Mucosa of stomach (tissue), 1 donor: ENCODE data around the gene LRRC47.
A peak's percentile ranks its signal among the peaks of the same experiment; 100 is the strongest.
"Not testable (repeated sequence)": the region's sequence is repeated elsewhere in the genome, so short reads cannot be mapped to it uniquely, and the experiment has no call there.

Experiments
- H3K27me3 ChIP-seq: one replicate; pipeline ENCODE4 v1.7.0; 2013; ENCODE audit warnings: mild to moderate bottlenecking, low read length; ENCODE audit not compliant: control insufficient read depth, insufficient read depth
- H3K36me3 ChIP-seq: one replicate; pipeline ENCODE4 v1.7.0; 2013; ENCODE audit warnings: low read length; ENCODE audit not compliant: control insufficient read depth, insufficient read depth
- H3K4me1 ChIP-seq: one replicate; pipeline ENCODE4 v1.7.0; 2013; ENCODE audit warnings: mild to moderate bottlenecking, low read length; ENCODE audit not compliant: control insufficient read depth, insufficient read depth
- H3K4me3 ChIP-seq: one replicate; pipeline ENCODE4 v1.7.0; 2013; ENCODE audit warnings: low read length
- H3K9ac ChIP-seq: one replicate; pipeline ENCODE4 v1.7.0; 2013; ENCODE audit warnings: mild to moderate bottlenecking, low read length, moderate library complexity
- H3K9me3 ChIP-seq: one replicate; pipeline ENCODE4 v1.7.0; 2013; ENCODE audit warnings: mild to moderate bottlenecking, low read length, moderate library complexity; ENCODE audit not compliant: control insufficient read depth
- donor health status: Pancreatic carcinoma.

LRRC47 gene

DNA sequence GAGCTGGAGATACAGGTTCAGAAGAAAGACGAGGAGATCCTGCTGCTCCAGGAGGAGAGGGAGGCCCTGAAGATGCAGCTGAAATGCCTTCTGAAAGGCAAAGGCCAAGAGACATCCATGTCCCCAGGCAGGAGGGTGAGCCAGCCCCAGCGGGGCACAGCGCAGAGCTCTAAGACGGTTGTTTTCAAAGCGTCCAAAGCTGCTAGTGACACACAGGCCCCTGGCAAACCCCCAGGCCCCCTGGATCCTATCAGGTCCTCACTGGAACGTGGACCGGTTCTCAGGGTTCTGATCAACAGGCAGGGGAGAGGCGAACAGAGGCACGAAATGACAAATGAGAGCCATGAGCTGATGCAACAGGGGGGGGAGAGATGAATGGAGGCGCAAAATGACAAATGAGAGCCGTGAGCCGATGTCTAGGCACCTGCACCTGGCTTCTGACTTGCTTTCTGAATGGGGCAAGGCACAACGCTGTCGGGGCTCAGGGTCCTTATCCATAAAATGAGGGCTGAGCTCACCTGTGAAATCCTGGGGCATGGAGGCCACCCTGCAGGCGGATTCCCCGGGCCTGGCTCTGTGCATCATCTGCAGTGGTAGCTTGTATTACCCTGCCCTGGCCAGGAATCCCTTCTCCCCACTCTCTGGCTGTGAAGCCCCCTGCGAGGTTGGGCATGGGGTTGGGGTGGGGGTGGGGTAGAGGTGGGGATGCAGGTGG, 34.8 kb downstream of the LRRC47 start:
- no peak overlapping the region for H3K9ac ChIP-seq
- no peak overlapping the region for H3K4me3 ChIP-seq
- no peaks in the 10 kb centered on the region for H3K36me3 ChIP-seq
- H3K27me3 ChIP-seq = peaks cover 9% of the 10 kb centered on the region
- H3K9me3 ChIP-seq = no peaks in the 10 kb centered on the region
- no peaks in the 10 kb centered on the region for H3K4me1 ChIP-seq

DNA sequence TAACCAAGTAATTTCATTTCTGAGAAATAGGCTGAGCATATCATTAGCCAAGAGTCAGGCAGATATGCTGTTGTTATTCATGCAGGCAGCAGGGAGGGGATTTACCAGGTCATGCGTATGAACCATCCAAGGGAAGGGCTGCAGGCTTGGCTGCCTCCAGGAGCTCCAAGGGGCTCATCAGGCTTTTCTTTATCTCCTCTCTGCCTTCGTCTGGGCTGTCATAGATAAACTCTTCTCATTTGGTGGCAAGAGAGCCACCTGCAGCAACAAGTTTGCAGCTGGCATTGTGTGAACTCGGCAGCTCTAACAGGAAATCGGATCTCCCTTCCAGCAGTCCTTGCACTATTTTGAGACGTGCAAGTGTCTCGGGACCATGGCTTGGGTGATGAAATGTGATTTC, 36.5 kb downstream of the LRRC47 start:
- Histone ChIP-seq H3K4me3 (no peak overlapping the region), H3K4me1 (no peaks in the 10 kb centered on the region), H3K27me3 (peaks cover 9% of the 10 kb centered on the region), H3K9me3 (no peaks in the 10 kb centered on the region), H3K9ac (no peak overlapping the region), H3K36me3 (no peaks in the 10 kb centered on the region)

DNA sequence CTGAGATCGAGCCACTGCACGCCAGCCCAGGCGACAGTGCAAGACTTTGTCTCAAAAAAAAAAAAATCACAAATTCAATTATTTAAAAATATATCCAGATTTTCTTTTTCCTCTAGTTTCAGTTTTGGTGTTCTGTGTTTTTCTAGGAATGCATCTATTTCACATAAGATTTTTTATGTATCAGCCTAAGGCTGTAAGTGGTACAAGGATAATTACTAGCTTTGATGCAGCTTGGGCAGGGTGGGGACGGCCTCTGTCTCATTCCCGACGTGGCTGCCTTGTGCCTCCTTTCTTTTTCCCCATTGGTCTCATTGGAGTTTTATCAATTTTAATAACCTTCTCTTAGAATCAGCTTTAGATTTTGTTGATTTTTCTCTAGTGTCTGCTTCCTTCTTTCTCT, 37.1 kb downstream of the LRRC47 start:
- Histone ChIP-seq H3K9me3 (no peaks in the 10 kb centered on the region), H3K27me3 (peaks cover 9% of the 10 kb centered on the region), H3K4me1 (no peaks in the 10 kb centered on the region), H3K4me3 (no peak overlapping the region), H3K9ac (no peak overlapping the region), H3K36me3 (no peaks in the 10 kb centered on the region)

DNA sequence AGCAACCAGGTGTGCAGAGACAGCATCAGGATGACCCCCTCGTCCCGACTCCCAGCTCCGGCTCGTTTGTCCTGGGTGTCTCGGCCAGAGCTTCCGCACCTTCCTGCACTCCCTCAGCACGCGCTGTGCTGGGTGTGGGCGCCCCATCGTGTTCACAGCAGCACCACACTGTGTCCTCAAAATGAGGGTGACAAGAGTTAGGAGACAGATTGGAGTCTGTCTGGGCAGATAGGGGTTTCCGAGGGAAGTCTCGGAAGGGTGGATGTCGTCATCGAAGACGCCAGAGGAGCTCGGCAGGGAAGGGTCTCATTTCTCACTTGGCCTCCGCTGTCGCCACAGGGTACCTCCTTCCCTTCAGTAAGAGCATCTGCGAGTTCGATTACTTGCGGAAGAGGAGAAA, 39.9 kb downstream of the LRRC47 start:
- H3K36me3 ChIP-seq = no peaks in the 10 kb centered on the region
- H3K9me3 ChIP-seq = no peaks in the 10 kb centered on the region
- H3K27me3 ChIP-seq = peaks cover 7% of the 10 kb centered on the region
- H3K4me1 ChIP-seq = no peaks in the 10 kb centered on the region
- no peak overlapping the region for H3K9ac ChIP-seq
- no peak overlapping the region for H3K4me3 ChIP-seq

DNA sequence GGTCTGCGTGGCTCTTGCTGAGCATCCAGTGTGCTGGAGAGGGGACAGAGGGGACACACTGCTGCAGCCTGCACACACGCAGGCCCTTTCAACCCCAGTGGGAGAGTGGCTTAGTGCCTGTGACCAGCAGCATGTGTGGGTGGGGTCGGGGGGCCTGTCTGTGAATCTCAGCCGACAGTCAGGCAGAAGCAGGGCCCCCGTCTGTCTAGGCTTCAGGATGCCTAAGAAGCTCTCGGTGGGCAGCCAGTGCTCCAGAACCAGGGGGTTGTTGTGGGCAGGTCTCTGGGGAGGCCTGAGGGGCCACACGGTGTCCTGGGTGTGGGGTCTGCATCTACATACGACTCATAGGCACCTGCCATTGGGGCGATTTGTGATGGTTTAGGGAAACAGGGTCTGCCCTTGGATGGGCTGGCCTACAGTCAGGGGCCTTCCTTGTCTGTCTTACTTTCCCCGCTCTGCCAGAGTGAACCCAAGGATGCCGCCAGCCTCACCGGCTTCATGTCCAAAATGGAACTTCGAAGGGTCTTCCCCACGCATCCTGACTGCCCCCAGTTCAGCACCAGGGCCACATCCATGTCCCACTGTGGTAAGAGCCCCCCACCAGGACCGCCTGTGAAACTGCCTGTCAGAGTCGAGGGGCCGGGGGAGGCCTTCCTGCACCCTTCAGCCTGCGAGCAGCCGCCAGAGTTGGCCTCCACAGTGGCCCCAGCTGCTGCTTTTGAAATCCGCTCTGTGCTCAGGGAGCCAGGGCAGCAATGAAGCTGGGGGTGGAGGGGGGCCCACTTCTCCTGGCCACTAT, 42.4 kb downstream of the LRRC47 start:
- H3K4me3 ChIP-seq = no peak overlapping the region
- H3K9me3 ChIP-seq = no peaks in the 10 kb centered on the region
- no peaks in the 10 kb centered on the region for H3K4me1 ChIP-seq
- no peak overlapping the region for H3K9ac ChIP-seq
- no peaks in the 10 kb centered on the region for H3K36me3 ChIP-seq
- H3K27me3 ChIP-seq = no peaks in the 10 kb centered on the region

DNA sequence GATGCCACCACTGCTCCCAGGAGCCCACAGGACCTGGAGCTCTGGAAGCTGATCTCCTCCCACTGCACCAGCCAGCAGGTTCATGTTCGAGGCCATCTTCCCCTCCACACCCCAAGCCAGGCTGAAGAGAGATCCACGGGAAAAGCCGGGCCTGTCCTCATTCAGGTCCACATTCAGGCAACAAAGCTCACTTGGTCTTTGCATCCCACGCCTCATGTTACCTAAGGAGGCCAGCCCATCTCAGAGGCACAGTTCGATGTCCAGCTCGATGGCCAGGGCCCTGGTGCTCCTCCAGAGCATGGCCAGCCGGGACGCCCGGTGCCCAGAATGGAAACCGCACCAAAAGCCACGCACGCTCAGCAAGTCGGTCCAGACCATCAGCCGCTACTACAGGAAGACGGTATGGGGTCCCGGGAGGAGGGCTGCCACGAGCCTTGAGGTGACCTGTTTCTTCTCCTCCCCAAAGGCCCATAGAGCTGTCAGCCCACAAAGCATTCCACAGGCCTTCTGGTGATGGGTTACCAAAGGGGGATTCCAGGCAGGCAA, 43.8 kb downstream of the LRRC47 start, which contains the start of gene CCDC27:
CCDC27 (plus strand) TSS at position 51 of the 546 bp plus-strand sequence; CDS start at position 83, 32 bp downstream.
- no peak within 1 kb of the TSS for H3K9ac ChIP-seq
- peaks cover 6% of the 10 kb centered on the region for H3K4me1 ChIP-seq
- no peak within 1 kb of the TSS for H3K4me3 ChIP-seq
- no peaks in the 10 kb centered on the region for H3K36me3 ChIP-seq
- H3K27me3 ChIP-seq = no peaks in the 10 kb centered on the region
- no peaks in the 10 kb centered on the region for H3K9me3 ChIP-seq

DNA sequence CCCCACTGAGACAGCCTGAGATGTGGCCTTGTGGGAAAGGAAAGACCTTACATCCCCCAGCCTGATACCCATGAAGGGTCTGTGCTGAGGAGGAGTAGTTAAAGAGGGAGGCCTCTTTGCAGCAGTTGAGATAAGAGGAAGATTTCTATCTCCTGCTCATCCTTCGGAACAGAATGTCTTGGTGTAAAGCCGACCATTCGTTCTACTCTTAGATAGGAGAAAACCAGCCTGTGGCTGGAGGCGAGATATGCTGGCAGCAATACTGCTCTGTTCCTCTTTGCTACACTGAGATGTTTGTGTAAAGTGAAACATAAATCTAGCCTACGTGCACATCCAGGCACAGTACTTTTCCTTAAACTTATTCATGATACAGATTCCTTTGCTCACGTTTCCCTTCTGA, 45.6 kb downstream of the LRRC47 start:
- Histone ChIP-seq H3K9ac (no peak overlapping the region), H3K4me1 (peaks cover 11% of the 10 kb centered on the region), H3K27me3 (no peaks in the 10 kb centered on the region)

DNA sequence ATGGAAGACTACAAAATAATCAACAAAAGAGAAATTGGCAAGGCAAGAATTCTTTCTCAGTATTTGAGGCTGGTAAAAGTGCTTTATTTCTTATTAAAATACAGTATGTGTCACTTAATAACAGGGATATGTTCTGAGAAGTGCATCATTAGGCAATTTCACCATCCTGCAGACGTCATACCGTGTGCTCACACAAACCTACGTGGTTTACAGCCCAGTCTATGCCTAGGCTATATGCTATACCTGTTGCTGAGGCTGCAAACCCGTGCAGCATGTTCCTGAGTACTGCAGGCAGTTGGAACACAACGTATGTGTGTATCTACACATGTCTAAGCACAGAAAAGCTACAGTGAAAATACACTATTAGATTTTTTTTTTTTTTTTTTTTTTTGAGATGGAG, 46.8 kb downstream of the LRRC47 start:
- Histone ChIP-seq H3K4me1 (peaks cover 11% of the 10 kb centered on the region), H3K36me3 (no peaks in the 10 kb centered on the region), H3K4me3 (no peak overlapping the region)

More for the DNA sequence above, 45.6 kb downstream of the LRRC47 start:
- Histone ChIP-seq H3K9me3 (no peaks in the 10 kb centered on the region), H3K4me3 (no peak overlapping the region), H3K36me3 (no peaks in the 10 kb centered on the region)

DNA sequence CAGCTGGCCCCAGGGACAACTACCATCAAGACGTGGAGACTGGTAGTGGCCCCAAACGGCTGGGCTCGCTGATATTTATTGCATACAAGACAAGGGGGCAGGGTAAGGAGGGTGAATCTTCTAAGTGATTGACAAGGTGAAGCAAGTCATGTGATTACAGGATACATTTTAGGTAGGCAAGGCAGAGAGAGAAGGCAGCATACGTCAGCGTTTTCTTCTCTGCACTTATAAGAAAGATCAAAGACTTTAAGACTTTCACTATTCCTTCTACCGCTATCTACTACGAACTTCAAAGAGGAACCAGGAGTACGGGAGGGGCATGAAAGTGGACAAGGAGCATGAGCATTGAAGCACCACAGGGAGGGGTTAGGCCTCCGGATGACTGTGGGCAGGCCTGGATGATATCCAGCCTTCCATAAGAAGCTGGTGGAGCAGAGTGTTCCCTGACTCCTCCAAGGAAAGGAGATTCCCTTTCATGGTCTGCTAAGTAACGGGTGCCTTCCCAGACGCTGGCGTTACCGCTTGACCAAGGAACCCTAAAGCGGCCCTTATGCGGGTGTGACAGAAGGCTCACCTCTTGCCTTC, 47.9 kb downstream of the LRRC47 start:
- H3K9ac ChIP-seq, H3K4me3 ChIP-seq, H3K36me3 ChIP-seq, H3K27me3 ChIP-seq, H3K9me3 ChIP-seq: not testable (repeated sequence)
- H3K4me1 ChIP-seq = peaks cover 11% of the 10 kb centered on the region

More for the DNA sequence above, 46.8 kb downstream of the LRRC47 start:
- no peaks in the 10 kb centered on the region for H3K9me3 ChIP-seq
- no peaks in the 10 kb centered on the region for H3K27me3 ChIP-seq
- no peak overlapping the region for H3K9ac ChIP-seq

DNA sequence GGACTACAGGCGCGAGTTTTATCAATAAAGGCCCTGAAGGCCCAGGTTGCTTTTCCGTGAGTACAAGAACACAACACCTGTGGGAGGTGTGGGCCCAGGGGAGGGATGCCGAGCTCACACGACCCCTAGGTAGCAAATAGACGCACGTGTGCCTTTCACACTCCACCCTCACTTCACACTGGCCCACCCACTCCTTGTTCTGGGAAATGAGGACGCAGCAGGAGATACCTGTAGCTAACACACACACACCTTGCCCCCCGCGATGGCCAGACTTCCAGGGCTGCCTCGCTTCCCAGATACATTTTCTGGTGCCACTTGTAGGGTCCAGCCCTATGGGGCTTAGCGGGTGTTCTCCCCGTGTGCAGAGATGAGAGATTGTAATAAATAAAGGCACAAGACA, 48.4 kb downstream of the LRRC47 start:
- Histone ChIP-seq H3K9ac (no peak overlapping the region), H3K4me1 (peaks cover 11% of the 10 kb centered on the region), H3K4me3 (no peak overlapping the region)

DNA sequence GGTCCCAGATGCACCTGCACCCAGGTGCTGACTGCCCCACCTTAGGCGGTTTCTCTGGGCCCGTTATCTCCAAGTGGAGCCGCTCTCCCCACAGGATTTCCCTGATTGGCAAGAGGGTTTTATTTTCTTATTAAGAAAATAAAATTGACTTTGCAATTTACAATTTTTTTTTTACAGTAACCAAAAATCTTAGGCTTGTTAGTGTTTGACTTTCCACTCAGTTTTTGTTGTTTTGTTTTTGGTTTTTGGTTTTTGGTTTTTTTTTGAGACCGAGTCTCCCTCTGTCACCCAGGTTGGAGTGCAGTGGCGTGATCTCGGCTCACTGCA, 48.8 kb downstream of the LRRC47 start:
- Histone ChIP-seq H3K4me3 (no peak overlapping the region), H3K9ac (peak overlapping the region; percentile 66)

More for the DNA sequence above, 48.4 kb downstream of the LRRC47 start:
- no peaks in the 10 kb centered on the region for H3K9me3 ChIP-seq
- no peaks in the 10 kb centered on the region for H3K36me3 ChIP-seq
- no peaks in the 10 kb centered on the region for H3K27me3 ChIP-seq

More for the DNA sequence above, 48.8 kb downstream of the LRRC47 start:
- Histone ChIP-seq H3K4me1 (peaks cover 11% of the 10 kb centered on the region), H3K36me3 (no peaks in the 10 kb centered on the region), H3K27me3 (no peaks in the 10 kb centered on the region), H3K9me3 (no peaks in the 10 kb centered on the region)
